Measurements from ENCODE around the gene ZDHHC14. TPM values are rescaled to one million over a fixed set of nuclear protein-coding genes. Genes with fewer than 3 reads are reported as not detected.

The ZDHHC14 gene
- total RNA-seq, 4 donors from 2014 or later, result 6.2 to 20.6 (median 15.1) TPM

DNA sequence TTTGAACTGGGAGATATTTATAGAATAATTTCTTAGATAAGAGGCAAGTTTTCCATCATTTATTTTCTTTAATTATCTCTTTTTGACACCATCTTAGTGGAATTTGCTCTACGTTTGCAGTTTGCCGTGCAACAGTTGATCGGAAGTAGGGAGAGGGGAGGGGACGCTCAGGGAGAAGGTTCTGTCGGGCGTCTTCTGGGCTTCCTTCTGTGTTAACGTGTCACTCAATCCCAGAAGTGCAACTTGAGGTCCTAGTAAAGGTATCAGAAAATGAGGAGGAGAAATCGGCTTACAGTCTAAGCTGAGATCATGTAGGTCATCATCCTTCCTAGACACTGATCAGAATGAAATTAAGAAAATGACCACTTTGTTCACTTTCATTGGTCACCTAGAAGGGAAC is 293.1 kb downstream of the ZDHHC14 start:
- TF ChIP-seq, protein P1, sequence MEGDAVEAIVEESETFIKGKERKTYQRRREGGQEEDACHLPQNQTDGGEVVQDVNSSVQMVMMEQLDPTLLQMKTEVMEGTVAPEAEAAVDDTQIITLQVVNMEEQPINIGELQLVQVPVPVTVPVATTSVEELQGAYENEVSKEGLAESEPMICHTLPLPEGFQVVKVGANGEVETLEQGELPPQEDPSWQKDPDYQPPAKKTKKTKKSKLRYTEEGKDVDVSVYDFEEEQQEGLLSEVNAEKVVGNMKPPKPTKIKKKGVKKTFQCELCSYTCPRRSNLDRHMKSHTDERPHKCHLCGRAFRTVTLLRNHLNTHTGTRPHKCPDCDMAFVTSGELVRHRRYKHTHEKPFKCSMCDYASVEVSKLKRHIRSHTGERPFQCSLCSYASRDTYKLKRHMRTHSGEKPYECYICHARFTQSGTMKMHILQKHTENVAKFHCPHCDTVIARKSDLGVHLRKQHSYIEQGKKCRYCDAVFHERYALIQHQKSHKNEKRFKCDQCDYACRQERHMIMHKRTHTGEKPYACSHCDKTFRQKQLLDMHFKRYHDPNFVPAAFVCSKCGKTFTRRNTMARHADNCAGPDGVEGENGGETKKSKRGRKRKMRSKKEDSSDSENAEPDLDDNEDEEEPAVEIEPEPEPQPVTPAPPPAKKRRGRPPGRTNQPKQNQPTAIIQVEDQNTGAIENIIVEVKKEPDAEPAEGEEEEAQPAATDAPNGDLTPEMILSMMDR (IDR thresholded peaks at IDR 0.05), result no peak
- TF ChIP-seq POLR2A (IDR thresholded peaks at IDR 0.05), result no peak
- no peak overlapping the region for H3K4me3 ChIP-seq (replicated peaks in 1 of 3)
- no peaks in the 10 kb centered on the region for H3K36me3 ChIP-seq
- 94 to 95% methylated on average over 8 of the region's 8 CpGs for WGBS, 2 donors
- no peaks in the 10 kb centered on the region for H3K9me3 ChIP-seq
- H3K27me3 ChIP-seq, result no peaks in the 10 kb centered on the region
- no peak overlapping the region for H3K27ac ChIP-seq
- peaks cover 0 to 10% of the 10 kb centered on the region in 2 donors for H3K4me1 ChIP-seq
- DNase-seq, result no peak
- intact Hi-C loops (cut with DNase I), result no loop called here

DNA sequence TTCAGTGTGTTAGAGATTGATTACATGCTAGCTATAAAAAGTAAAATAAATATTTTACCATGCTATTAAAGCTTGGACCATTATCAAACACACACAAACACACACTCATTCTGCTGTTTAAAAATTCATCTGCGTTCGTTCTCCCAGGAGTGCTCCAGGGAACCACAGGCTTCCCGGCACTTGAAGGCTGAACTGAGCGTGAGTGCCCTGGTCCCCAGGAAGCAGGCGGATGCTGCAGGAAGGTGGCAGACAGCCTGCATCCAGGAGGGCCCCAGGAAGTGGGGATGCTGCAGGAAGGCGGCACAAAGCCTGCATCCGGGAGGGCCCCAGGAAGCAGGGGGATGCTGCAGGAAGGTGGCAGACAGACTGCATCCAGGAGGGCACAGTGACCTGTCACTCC is 294.8 kb downstream of the ZDHHC14 start:
- intact Hi-C loops (cut with DNase I), result no loop called here
- H3K27me3 ChIP-seq, result no peaks in the 10 kb centered on the region
- WGBS, 2 donors, result 78 to 84% methylated on average over 7 of the region's 7 CpGs
- H3K36me3 ChIP-seq, result no peaks in the 10 kb centered on the region
- H3K9me3 ChIP-seq, result no peaks in the 10 kb centered on the region
- H3K4me3 ChIP-seq (replicated peaks in 1 of 3), result no peak overlapping the region
- H3K27ac ChIP-seq, result no peak overlapping the region
- H3K4me1 ChIP-seq, result no peaks in the 10 kb centered on the region
- TF ChIP-seq POLR2A (IDR thresholded peaks at IDR 0.05), result no peak
- TF ChIP-seq, protein P1 (IDR thresholded peaks at IDR 0.05), result no peak
- no peak for DNase-seq

DNA sequence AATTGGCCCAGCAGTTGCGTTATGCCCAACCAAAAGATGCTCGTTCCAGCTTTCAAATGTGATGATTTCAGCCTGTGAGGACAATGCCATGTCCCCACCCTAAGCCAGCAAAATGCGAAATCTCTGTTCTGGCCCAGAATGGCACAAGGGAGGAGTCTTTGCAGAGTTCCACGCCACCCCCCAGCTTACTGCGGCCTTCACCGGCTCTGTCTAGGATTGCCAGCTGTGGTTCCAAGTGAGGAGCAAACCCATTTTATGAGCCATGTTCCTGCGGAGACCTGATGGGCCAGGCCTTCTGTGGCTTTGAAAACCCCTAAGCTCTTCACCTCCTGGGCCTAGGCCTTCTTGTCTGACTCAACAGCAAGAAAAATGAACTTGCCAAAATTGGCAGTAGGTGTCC is 295.3 kb downstream of the ZDHHC14 start:
- Histone ChIP-seq H3K27ac (no peak overlapping the region), H3K9me3 (no peaks in the 10 kb centered on the region), H3K36me3 (no peaks in the 10 kb centered on the region), H3K4me3 (replicated peaks in 1 of 3) (no peak overlapping the region), H3K27me3 (no peaks in the 10 kb centered on the region), H3K4me1 (no peaks in the 10 kb centered on the region)
- intact Hi-C loops (cut with DNase I), result no loop called here
- TF ChIP-seq, protein P1 (IDR thresholded peaks at IDR 0.05), result no peak
- TF ChIP-seq POLR2A (IDR thresholded peaks at IDR 0.05), result no peak
- WGBS, 2 donors, result 80 to 95% methylated on average over 4 to 7 of the region's 7 CpGs
- no peak for DNase-seq

DNA sequence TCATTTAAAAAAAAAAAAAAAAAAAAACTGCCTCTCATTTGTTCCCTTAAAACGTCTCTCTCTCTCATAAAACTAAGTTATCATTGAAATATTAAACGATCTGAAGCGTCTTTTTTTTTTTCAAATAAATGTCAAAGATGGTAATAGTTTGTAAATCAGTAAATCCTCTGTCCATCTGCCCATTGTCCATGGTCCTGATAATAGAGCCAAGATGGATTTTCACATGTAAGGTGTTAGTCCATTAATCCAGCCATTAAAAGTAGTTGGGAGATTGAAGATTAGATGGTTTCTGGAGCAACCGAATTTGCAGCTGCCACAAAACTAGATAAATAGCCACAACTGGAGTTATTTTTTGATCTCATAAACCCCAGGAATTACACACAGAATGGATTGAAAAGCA is 296.2 kb downstream of the ZDHHC14 start:
- no peak for TF ChIP-seq POLR2A (IDR thresholded peaks at IDR 0.05)
- TF ChIP-seq, protein P1 (IDR thresholded peaks at IDR 0.05), result no peak
- no peaks in the 10 kb centered on the region for H3K27me3 ChIP-seq
- H3K4me1 ChIP-seq, result no peaks in the 10 kb centered on the region
- H3K36me3 ChIP-seq, result no peaks in the 10 kb centered on the region
- no peaks in the 10 kb centered on the region for H3K9me3 ChIP-seq
- no peak overlapping the region for H3K4me3 ChIP-seq (replicated peaks in 1 of 3)
- intact Hi-C loops (cut with DNase I), result no loop called here
- DNase-seq, result no peak
- no peak overlapping the region for H3K27ac ChIP-seq
- 95 to 96% methylated on average over 4 of the region's 4 CpGs for WGBS, 2 donors

DNA sequence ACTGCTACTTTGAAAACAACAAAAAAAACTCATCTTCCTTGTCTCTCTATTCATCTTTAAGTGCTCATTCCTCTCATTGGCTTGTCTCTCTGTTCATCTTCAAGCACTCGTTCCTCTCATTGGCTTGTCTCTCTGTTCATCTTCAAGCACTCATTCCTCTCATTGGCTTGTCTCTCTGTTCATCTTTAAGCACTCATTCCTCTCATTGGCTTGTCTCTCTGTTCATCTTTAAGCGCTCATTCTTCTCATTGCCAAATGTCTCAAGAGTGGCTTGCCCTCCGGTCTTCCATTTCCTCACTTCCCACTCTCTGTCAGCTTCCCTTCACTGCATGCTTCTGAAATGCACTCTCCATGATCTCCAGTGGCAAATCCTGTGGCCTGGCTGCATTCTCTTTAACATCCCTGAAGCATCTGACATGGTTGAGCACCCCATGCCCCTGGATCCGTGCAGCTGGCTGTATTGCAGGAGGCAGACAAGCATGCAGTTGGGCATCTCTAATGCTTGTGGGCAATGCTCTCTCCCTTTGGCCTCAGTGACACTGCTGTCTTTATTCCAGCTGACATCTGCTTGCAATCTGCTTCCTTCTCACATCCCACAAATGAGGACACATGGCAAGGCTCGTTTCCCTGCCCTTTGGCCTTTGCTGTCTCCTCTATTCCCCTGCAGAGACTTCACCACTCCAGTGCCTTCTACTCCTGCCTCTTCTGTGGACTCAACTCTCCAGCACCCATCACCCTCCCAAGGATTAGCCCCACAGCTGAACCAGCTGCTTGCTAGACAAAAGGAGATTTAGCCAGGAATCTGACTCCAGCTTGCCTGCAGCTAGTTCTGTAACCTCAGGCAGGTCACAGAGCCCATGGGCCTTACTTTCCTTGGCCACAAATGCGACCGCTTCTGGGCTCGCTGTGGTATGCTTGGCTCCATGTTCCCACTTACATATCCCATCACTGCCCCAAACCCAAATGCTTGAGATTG is 298.9 kb downstream of the ZDHHC14 start:
- Histone ChIP-seq H3K9me3 (no peaks in the 10 kb centered on the region), H3K4me1 (no peaks in the 10 kb centered on the region), H3K27me3 (no peaks in the 10 kb centered on the region), H3K36me3 (no peaks in the 10 kb centered on the region), H3K27ac (no peak overlapping the region), H3K4me3 (replicated peaks in 1 of 3) (no peak overlapping the region)
- no peak for DNase-seq
- TF ChIP-seq, protein P1 (IDR thresholded peaks at IDR 0.05), result no peak
- TF ChIP-seq POLR2A (IDR thresholded peaks at IDR 0.05), result no peak
- WGBS, 2 donors, result 90 to 95% methylated on average over 8 of the region's 8 CpGs
- intact Hi-C loops (cut with DNase I), result no loop called here

Measured in thyroid gland (tissue), 4 donors.